SK-N-MC (cell line): ENCODE measurements around the gene CPT1A.

ENCODE experiments used
- EZH2 ChIP-seq: fragments of 200-600 bp; sonication (generic); IDR thresholded peaks from one replicate; pipeline ENCODE4 v1.6.1; 2017; ENCODE audit warnings: antibody characterized with exemption
- POLR2AphosphoS5 ChIP-seq: IDR thresholded peaks from 2 replicates; pipeline ENCODE4 v1.6.1; 2012; ENCODE audit warnings: mild to moderate bottlenecking, low read depth, low read length, borderline replicate concordance

GRCh38 chr11:68722143-68722542, 119.6 kb downstream of the CPT1A start:
- no peak for TF ChIP-seq EZH2
- TF ChIP-seq POLR2AphosphoS5: no peak
